Measurements from ENCODE around the gene SH3D19.

DNA sequence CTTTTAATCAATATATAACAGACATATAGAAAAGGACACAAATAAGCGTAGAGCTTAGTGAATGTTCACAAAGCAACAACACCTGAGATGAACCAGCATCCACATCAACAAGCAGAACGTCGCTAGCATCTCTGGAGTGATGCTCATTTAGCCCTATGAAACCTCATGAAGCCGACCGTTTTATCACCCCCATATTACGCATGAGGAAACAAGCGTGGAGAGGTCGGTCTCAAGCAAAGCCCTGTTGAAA lies 226.5 kb downstream of the SH3D19 start:
- TF ChIP-seq POLR2A (IDR thresholded peaks at IDR 0.05) = no peak
- TF ChIP-seq, protein P1, sequence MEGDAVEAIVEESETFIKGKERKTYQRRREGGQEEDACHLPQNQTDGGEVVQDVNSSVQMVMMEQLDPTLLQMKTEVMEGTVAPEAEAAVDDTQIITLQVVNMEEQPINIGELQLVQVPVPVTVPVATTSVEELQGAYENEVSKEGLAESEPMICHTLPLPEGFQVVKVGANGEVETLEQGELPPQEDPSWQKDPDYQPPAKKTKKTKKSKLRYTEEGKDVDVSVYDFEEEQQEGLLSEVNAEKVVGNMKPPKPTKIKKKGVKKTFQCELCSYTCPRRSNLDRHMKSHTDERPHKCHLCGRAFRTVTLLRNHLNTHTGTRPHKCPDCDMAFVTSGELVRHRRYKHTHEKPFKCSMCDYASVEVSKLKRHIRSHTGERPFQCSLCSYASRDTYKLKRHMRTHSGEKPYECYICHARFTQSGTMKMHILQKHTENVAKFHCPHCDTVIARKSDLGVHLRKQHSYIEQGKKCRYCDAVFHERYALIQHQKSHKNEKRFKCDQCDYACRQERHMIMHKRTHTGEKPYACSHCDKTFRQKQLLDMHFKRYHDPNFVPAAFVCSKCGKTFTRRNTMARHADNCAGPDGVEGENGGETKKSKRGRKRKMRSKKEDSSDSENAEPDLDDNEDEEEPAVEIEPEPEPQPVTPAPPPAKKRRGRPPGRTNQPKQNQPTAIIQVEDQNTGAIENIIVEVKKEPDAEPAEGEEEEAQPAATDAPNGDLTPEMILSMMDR (IDR thresholded peaks at IDR 0.05 in 4 of 5, conservative IDR thresholded peaks at IDR 0.05 in 1 of 5) = no peak
